Subcutaneous adipose tissue (tissue), 4 donors: ENCODE results near the gene MRPL11. TPM values are rescaled to one million over a fixed set of nuclear protein-coding genes. Genes with fewer than 3 reads are reported as not detected.

Source experiments
- CTCF ChIP-seq: fragments of 450-650 bp; IDR thresholded peaks from one replicate; pipeline ENCODE4 v1.5.1; 2016; ENCODE audit warnings: low read depth, mild to moderate bottlenecking, control low read depth, antibody characterized with exemption, moderate library complexity
- total RNA-seq, 4 donors: library from RNA; depleted of rRNA; stranded (reverse); fragments of >200 nt; gene quantifications; one replicate each; pipeline ENCODE4 v1.1.0, GENCODE V29; 2016

MRPL11 gene
- total RNA-seq, 4 donors from 2014 or later: 26.7 to 41.8 (median 39.6) TPM

- no peak for TF ChIP-seq CTCF
Measured at GRCh38 chr11:66443602-66444001, 5.0 kb upstream of the MRPL11 start.

GRCh38 chr11:66437979-66438503, 607 bp downstream of the MRPL11 start:
- TF ChIP-seq CTCF: no peak

DNA sequence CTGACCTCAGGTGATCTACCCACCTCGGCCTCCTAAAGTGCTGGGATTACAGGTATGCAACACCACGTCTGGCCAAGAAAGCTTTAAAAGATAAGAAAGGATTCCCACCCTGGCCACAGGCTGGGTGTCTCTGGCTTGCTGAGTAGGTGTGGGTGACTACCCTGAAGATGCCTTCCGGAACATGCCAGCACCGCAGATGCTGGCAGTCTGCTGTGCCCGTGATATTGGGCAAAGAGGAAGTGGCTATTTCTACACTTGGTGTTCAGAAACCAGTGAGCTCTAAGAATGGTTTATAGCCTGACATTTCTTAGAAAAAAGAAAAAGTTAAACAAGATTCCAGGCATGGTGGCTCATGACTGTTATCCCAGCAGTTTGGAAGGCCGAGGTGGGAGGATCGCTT, 6.1 kb downstream of the MRPL11 start:
- TF ChIP-seq CTCF: no peak

GRCh38 chr11:66429983-66430602, 8.6 kb downstream of the MRPL11 start:
- TF ChIP-seq CTCF: no peak

- no peak for TF ChIP-seq CTCF
Measured at GRCh38 chr11:66428933-66429332, 9.7 kb downstream of the MRPL11 start.

DNA sequence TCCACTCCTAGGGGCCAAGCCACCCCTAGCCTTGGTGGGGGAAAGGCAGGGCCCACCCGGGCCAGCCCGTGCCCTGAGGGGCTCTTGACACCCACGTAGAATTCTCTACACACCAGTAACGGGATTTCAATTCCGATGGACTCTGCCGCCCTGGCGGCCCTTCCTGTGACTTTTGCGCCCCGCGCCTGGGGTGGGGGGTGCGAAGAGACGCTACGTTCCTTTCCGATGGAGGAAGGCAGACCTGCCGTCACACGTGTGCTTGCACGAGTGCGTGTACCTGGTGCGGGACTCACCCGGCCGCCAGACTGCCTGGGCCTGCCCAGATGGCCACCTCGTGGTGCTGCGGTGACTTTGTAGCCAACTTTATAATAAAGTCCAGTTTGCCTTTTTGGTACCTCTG, 12.3 kb downstream of the MRPL11 start:
- TF ChIP-seq CTCF: no peak

GRCh38 chr11:66421492-66422205, 17.0 kb downstream of the MRPL11 start:
- TF ChIP-seq CTCF: no peak
